HEK293 (cell line): ENCODE data around the gene DNAJC17.

Source experiments
- REST ChIP-seq: fragments of 450-650 bp; formaldehyde crosslinking; IDR thresholded peaks from 2 replicates; pipeline ENCODE4 v1.5.1; 2016; ENCODE audit warnings: missing biosample characterization, missing genetic modification characterization
- ZNF112 ChIP-seq: fragments of 450-650 bp; formaldehyde crosslinking; IDR thresholded peaks from 2 replicates; pipeline ENCODE4 v1.5.0; 2017; ENCODE audit warnings: missing biosample characterization, missing genetic modification characterization
- ZNF341 ChIP-seq: fragments of 450-650 bp; formaldehyde crosslinking; IDR thresholded peaks from 2 replicates; pipeline ENCODE4; 2016; ENCODE audit warnings: low read depth, missing biosample characterization, missing genetic modification characterization
- TF ChIP-seq, protein P1 (sequence below): fragments of 450-650 bp; formaldehyde crosslinking; IDR thresholded peaks from 2 replicates; pipeline ENCODE4 v1.5.1; 2016; ENCODE audit warnings: missing biosample characterization, missing genetic modification characterization
- TF ChIP-seq, protein P2 (sequence below): fragments of 450-650 bp; formaldehyde crosslinking; IDR thresholded peaks from 2 replicates; pipeline ENCODE4 v1.5.1; 2016; ENCODE audit warnings: missing biosample characterization, missing genetic modification characterization

DNA sequence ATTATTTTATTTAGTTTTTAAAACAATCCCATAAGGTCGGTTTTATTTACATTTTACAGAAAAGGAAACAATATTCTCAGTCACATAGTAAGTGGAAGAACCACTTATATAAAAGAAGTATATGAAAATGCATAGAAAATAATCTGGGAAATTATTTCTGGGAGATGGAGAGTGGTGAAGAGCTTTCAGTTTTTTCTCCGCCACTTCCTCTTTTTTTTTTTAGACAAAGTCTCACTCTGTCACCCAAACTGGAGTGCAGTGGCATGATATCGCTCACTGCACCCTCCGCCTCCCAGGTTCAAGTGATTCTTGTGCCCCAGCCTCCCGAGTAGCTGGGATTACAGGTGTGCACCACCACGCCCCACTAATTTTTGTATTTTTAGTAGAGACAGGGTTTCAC is 91.1 kb downstream of the DNAJC17 start:
- TF ChIP-seq, protein P1, sequence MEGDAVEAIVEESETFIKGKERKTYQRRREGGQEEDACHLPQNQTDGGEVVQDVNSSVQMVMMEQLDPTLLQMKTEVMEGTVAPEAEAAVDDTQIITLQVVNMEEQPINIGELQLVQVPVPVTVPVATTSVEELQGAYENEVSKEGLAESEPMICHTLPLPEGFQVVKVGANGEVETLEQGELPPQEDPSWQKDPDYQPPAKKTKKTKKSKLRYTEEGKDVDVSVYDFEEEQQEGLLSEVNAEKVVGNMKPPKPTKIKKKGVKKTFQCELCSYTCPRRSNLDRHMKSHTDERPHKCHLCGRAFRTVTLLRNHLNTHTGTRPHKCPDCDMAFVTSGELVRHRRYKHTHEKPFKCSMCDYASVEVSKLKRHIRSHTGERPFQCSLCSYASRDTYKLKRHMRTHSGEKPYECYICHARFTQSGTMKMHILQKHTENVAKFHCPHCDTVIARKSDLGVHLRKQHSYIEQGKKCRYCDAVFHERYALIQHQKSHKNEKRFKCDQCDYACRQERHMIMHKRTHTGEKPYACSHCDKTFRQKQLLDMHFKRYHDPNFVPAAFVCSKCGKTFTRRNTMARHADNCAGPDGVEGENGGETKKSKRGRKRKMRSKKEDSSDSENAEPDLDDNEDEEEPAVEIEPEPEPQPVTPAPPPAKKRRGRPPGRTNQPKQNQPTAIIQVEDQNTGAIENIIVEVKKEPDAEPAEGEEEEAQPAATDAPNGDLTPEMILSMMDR (tag by site-specific recombination) = no peak
- TF ChIP-seq, protein P2, sequence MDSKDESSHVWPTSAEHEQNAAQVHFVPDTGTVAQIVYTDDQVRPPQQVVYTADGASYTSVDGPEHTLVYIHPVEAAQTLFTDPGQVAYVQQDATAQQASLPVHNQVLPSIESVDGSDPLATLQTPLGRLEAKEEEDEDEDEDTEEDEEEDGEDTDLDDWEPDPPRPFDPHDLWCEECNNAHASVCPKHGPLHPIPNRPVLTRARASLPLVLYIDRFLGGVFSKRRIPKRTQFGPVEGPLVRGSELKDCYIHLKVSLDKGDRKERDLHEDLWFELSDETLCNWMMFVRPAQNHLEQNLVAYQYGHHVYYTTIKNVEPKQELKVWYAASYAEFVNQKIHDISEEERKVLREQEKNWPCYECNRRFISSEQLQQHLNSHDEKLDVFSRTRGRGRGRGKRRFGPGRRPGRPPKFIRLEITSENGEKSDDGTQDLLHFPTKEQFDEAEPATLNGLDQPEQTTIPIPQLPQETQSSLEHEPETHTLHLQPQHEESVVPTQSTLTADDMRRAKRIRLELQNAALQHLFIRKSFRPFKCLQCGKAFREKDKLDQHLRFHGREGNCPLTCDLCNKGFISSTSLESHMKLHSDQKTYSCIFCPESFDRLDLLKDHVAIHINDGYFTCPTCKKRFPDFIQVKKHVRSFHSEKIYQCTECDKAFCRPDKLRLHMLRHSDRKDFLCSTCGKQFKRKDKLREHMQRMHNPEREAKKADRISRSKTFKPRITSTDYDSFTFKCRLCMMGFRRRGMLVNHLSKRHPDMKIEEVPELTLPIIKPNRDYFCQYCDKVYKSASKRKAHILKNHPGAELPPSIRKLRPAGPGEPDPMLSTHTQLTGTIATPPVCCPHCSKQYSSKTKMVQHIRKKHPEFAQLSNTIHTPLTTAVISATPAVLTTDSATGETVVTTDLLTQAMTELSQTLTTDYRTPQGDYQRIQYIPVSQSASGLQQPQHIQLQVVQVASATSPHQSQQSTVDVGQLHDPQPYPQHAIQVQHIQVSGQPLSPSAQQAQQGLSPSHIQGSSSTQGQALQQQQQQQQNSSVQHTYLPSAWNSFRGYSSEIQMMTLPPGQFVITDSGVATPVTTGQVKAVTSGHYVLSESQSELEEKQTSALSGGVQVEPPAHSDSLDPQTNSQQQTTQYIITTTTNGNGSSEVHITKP (tag by site-specific recombination) = no peak
- TF ChIP-seq REST (tag by site-specific recombination) (no peak), ZNF112 (no peak), ZNF341 (tag by site-specific recombination) (no peak)
